Measurements from ENCODE around the gene SMC1B. TPM values are rescaled to one million over a fixed set of nuclear protein-coding genes. Genes with fewer than 3 reads are reported as not detected.

SMC1B gene
- total RNA-seq, 4 donors from 2014 or later: not detected

GRCh38 chr22:45322873-45323525 lies 90.4 kb downstream of the SMC1B start:
- H3K9me3 ChIP-seq: no peaks in the 10 kb centered on the region
- no peak overlapping the region for H3K4me3 ChIP-seq
- WGBS, 2 donors (ENCODE audit: low coverage in 1 of 2): 66% methylated on average over 6 to 7 of the region's 24 CpGs
- H3K27me3 ChIP-seq: no peaks in the 10 kb centered on the region
- no peak for TF ChIP-seq EP300 (IDR thresholded peaks at IDR 0.05)
- no peak for TF ChIP-seq POLR2AphosphoS5 (IDR thresholded peaks at IDR 0.05)
- peaks cover 0 to 55% of the 10 kb centered on the region in 2 donors for H3K36me3 ChIP-seq
- ATAC-seq: no peak
- no peak overlapping the region for H3K27ac ChIP-seq
- H3K4me1 ChIP-seq: peaks cover 0 to 27% (median 19%) of the 10 kb centered on the region in 3 donors

- no peak for TF ChIP-seq EP300 (IDR thresholded peaks at IDR 0.05)
- no peak for TF ChIP-seq POLR2AphosphoS5 (IDR thresholded peaks at IDR 0.05)
- no peak for TF ChIP-seq POLR2A (IDR thresholded peaks at IDR 0.05)
- no peak for TF ChIP-seq CTCF (IDR thresholded peaks at IDR 0.05)
- Histone ChIP-seq H3K9me3 (no peaks in the 10 kb centered on the region), H3K4me3 (no peak overlapping the region), H3K27me3 (no peaks in the 10 kb centered on the region), H3K36me3 (peaks cover 0 to 45% of the 10 kb centered on the region in 2 donors), H3K4me1 (peaks cover 0 to 39% (median 29%) of the 10 kb centered on the region in 3 donors), H3K27ac (no peak overlapping the region)
- no peak for ATAC-seq
- 80 to 90% methylated on average over 12 of the region's 12 CpGs for WGBS, 2 donors (ENCODE audit: low coverage in 1 of 2)
These were observed 91.6 kb downstream of the SMC1B start for GRCh38 chr22:45321827-45322226.

- H3K9me3 ChIP-seq: no peaks in the 10 kb centered on the region
- H3K27ac ChIP-seq: peak overlapping the region; percentile 85 to 96 (median 86)
- 58 to 79% methylated on average over 6 to 7 of the region's 9 CpGs for WGBS, 2 donors (ENCODE audit: low coverage in 1 of 2)
- peaks cover 0 to 36% of the 10 kb centered on the region in 2 donors for H3K36me3 ChIP-seq
- no peaks in the 10 kb centered on the region for H3K27me3 ChIP-seq
- no peak overlapping the region for H3K4me3 ChIP-seq
- TF ChIP-seq CTCF (IDR thresholded peaks at IDR 0.05) (no peak), POLR2AphosphoS5 (IDR thresholded peaks at IDR 0.05) (peak; percentile 4)
- peaks cover 0 to 48% (median 29%) of the 10 kb centered on the region in 3 donors for H3K4me1 ChIP-seq
- peak; percentile 20 for ATAC-seq
These were observed 92.9 kb downstream of the SMC1B start for GRCh38 chr22:45320357-45320976.

GRCh38 chr22:45319324-45319685 lies 94.1 kb downstream of the SMC1B start:
- no peaks in the 10 kb centered on the region for H3K9me3 ChIP-seq
- 17 to 40% methylated on average over 1 to 2 of the region's 5 CpGs for WGBS, 2 donors (ENCODE audit: low coverage in 1 of 2)
- peak; percentile 53 for ATAC-seq
- peak overlapping the region; percentile 85 to 96 (median 86) for H3K27ac ChIP-seq
- no peak overlapping the region for H3K4me3 ChIP-seq
- peaks cover 0 to 48% (median 29%) of the 10 kb centered on the region in 3 donors for H3K4me1 ChIP-seq
- peaks cover 0 to 24% of the 10 kb centered on the region in 2 donors for H3K36me3 ChIP-seq
- H3K27me3 ChIP-seq: no peaks in the 10 kb centered on the region
- TF ChIP-seq CTCF (IDR thresholded peaks at IDR 0.05): no peak
- no peak for TF ChIP-seq POLR2A (IDR thresholded peaks at IDR 0.05)
- TF ChIP-seq EP300 (IDR thresholded peaks at IDR 0.05): no peak
- TF ChIP-seq POLR2AphosphoS5 (IDR thresholded peaks at IDR 0.05): no peak

- 23% methylated on average over 12 of the region's 12 CpGs for WGBS, 2 donors (ENCODE audit: low coverage in 1 of 2)
- peaks cover 0 to 19% of the 10 kb centered on the region in 2 donors for H3K36me3 ChIP-seq
- TF ChIP-seq POLR2A (IDR thresholded peaks at IDR 0.05) (no peak), EP300 (IDR thresholded peaks at IDR 0.05) (no peak), CTCF (IDR thresholded peaks at IDR 0.05) (no peak), POLR2AphosphoS5 (IDR thresholded peaks at IDR 0.05) (no peak)
- no peaks in the 10 kb centered on the region for H3K9me3 ChIP-seq
- peak; percentile 13 for ATAC-seq
- no peaks in the 10 kb centered on the region for H3K27me3 ChIP-seq
- peak overlapping the region; percentile 85 to 96 (median 86) for H3K27ac ChIP-seq
- peaks cover 0 to 54% (median 29%) of the 10 kb centered on the region in 3 donors for H3K4me1 ChIP-seq
- no peak overlapping the region for H3K4me3 ChIP-seq
These were observed 94.7 kb downstream of the SMC1B start for GRCh38 chr22:45318558-45319323.

All from gastroesophageal sphincter (tissue), 4 donors.